ENCODE results near the gene COX6A2. TPM values are rescaled to one million over a fixed set of nuclear protein-coding genes. Genes with fewer than 3 reads are reported as not detected.

COX6A2 gene
- total RNA-seq, 1 experiment from 2014 or later = not detected

- CTCF ChIA-PET = no interaction called here
- ATAC-seq = no peak
- no peaks in the 10 kb centered on the region for H3K36me3 Mint-ChIP-seq
These were observed 16.9 kb downstream of the COX6A2 start for GRCh38 chr16:31411024-31411844.

DNA sequence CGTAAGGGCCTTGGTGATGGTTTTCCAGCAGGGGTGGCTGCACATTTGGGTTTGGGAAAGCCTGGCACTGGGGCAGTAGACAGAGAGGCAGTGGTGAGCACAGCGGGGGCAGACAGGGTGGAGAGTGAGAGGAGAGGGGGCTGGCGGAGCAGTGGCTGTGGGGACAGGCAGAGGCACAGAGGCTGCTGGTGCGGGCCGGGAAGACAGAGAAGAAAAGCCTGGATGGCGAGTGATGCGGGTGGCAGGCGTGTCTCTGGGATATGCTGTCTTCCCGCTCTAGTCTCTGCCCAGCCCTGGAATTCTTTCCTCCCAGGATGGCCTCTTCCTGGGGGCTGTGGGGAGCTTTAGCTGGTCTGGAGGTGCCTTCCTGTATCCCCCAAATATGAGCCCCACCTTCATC is 18.1 kb downstream of the COX6A2 start:
- Mint-ChIP-seq H3K36me3 (no peaks in the 10 kb centered on the region), H3K27ac (no peak overlapping the region), H3K4me3 (no peak overlapping the region), H3K27me3 (ENCODE audit: low read depth) (no peaks in the 10 kb centered on the region), H3K4me1 (no peaks in the 10 kb centered on the region), H3K9me3 (no peaks in the 10 kb centered on the region)
- no peak for ATAC-seq
- no peak for DNase-seq (ENCODE audit: low spot score)
- CTCF ChIA-PET = interaction anchor here (1.2 kb wide), 1 partner anchor 456 kb away, joined by 3 read pairs; no protein-coding TSS in a partner anchor
- POLR2A ChIA-PET = no interaction called here
- TF ChIP-seq GTF2I (CRISPR knock-in tag; conservative IDR thresholded peaks at IDR 0.05) (no peak), IRF2 (CRISPR knock-in tag; IDR thresholded peaks at IDR 0.05; ENCODE audit: borderline replicate concordance, low read depth) (no peak), ZNF317 (CRISPR knock-in tag; IDR thresholded peaks at IDR 0.05; ENCODE audit: borderline replicate concordance, low read depth) (no peak), E2F4 (CRISPR knock-in tag; IDR thresholded peaks at IDR 0.05; ENCODE audit: borderline replicate concordance, low read depth) (no peak), RORB (CRISPR knock-in tag; IDR thresholded peaks at IDR 0.05) (no peak), ZNF396 (CRISPR knock-in tag; IDR thresholded peaks at IDR 0.05; ENCODE audit: borderline replicate concordance) (no peak), CREB1 (CRISPR knock-in tag; IDR thresholded peaks at IDR 0.05) (no peak), EMX1 (CRISPR knock-in tag; IDR thresholded peaks at IDR 0.05) (no peak), RELA (CRISPR knock-in tag; IDR thresholded peaks at IDR 0.05; ENCODE audit: borderline replicate concordance) (no peak), PRRX2 (CRISPR knock-in tag; IDR thresholded peaks at IDR 0.05) (no peak), TEAD4 (CRISPR knock-in tag; IDR thresholded peaks at IDR 0.05) (no peak), TCF7 (CRISPR knock-in tag; IDR thresholded peaks at IDR 0.05; ENCODE audit: low read depth) (no peak), FOXP1 (CRISPR knock-in tag; IDR thresholded peaks at IDR 0.05; ENCODE audit: borderline replicate concordance) (no peak), GRHL2 (CRISPR knock-in tag; IDR thresholded peaks at IDR 0.05; ENCODE audit: insufficient replicate concordance, severe bottlenecking) (no peak), PREB (CRISPR knock-in tag; IDR thresholded peaks at IDR 0.05; ENCODE audit: borderline replicate concordance) (no peak)
- TF ChIP-seq, protein P1, sequence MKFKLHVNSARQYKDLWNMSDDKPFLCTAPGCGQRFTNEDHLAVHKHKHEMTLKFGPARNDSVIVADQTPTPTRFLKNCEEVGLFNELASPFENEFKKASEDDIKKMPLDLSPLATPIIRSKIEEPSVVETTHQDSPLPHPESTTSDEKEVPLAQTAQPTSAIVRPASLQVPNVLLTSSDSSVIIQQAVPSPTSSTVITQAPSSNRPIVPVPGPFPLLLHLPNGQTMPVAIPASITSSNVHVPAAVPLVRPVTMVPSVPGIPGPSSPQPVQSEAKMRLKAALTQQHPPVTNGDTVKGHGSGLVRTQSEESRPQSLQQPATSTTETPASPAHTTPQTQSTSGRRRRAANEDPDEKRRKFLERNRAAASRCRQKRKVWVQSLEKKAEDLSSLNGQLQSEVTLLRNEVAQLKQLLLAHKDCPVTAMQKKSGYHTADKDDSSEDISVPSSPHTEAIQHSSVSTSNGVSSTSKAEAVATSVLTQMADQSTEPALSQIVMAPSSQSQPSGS (CRISPR knock-in tag; IDR thresholded peaks at IDR 0.05; ENCODE audit: borderline replicate concordance, low read depth) = no peak
- TF ChIP-seq, protein P2, sequence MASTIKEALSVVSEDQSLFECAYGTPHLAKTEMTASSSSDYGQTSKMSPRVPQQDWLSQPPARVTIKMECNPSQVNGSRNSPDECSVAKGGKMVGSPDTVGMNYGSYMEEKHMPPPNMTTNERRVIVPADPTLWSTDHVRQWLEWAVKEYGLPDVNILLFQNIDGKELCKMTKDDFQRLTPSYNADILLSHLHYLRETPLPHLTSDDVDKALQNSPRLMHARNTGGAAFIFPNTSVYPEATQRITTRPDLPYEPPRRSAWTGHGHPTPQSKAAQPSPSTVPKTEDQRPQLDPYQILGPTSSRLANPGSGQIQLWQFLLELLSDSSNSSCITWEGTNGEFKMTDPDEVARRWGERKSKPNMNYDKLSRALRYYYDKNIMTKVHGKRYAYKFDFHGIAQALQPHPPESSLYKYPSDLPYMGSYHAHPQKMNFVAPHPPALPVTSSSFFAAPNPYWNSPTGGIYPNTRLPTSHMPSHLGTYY (CRISPR knock-in tag; IDR thresholded peaks at IDR 0.05) = no peak

More at GRCh38 chr16:31411024-31411844, 16.9 kb downstream of the COX6A2 start:
- Mint-ChIP-seq H3K4me1 (no peaks in the 10 kb centered on the region), H3K9me3 (no peaks in the 10 kb centered on the region), H3K4me3 (no peak overlapping the region), H3K27ac (no peak overlapping the region), H3K27me3 (ENCODE audit: low read depth) (peaks cover 4% of the 10 kb centered on the region; the same call in 1 of the 2 replicates)
- no peak for TF ChIP-seq SOX15 (CRISPR knock-in tag; IDR thresholded peaks at IDR 0.05)
- TF ChIP-seq, protein P2 (CRISPR knock-in tag; IDR thresholded peaks at IDR 0.05) = no peak
- TF ChIP-seq NFATC4 (CRISPR knock-in tag; IDR thresholded peaks at IDR 0.05) = no peak
- no peak for TF ChIP-seq PRDM15 (CRISPR knock-in tag; IDR thresholded peaks at IDR 0.05)
- POLR2A ChIA-PET = interaction anchor here (1.1 kb wide), 1 partner anchor 39 kb away, joined by 5 read pairs; no protein-coding TSS in a partner anchor
- DNase-seq (ENCODE audit: low spot score) = no peak
